K562 (cell line): ENCODE measurements around the gene TGDS. TPM values are rescaled to one million over a fixed set of nuclear protein-coding genes. Genes with fewer than 3 reads are reported as not detected.

Experiments
- ATAC-seq: fragments of 200-7000 bp; cut with Tn5 transposase; 3 replicates; pipeline ENCODE4 v1.9.1; 2020; ENCODE audit warnings: moderate library complexity
- BruUV-seq: library from RNA; stranded (reverse); fragments of 400-500 nt; replicated peaks from 2 replicates; lab custom pipeline; 2021; lab: Mats Ljungman, UMichigan
- CTCF ChIA-PET: fragments of 300-600 bp; formaldehyde crosslinking; extraction: SDS; loops from one replicate; lab custom pipeline; 2021; ENCODE audit warnings: low intra/inter-chr PET ratio; lab: Yijun Ruan, JAX
- POLR2A ChIA-PET: fragments of 300-600, 350-650 bp; sonication (Branson Sonifier 250); formaldehyde crosslinking; extraction: SDS; loops from one replicate; lab custom pipeline; 2021; ENCODE audit warnings: antibody characterized with exemption, inconsistent platforms; lab: Yijun Ruan, JAX
- DNase-seq, 4 experiments: peaks; one replicate each; pipeline versions ENCODE4 v3.0.0 to v3.0.0-alpha.2; 2011 to 2018; ENCODE audit warnings: low spot score in 3 of 4, mixed read lengths in 3 of 4; ENCODE audit errors: extremely low read depth in 1 of 4
- FAIRE-seq: peaks from 2 replicates; lab custom pipeline; 2011; peaks lifted over from hg19 to GRCh38; lab: Jason Lieb, UNC
- H2AFZ ChIP-seq: 2 replicates; pipeline ENCODE4 v1.6.0; 2011; ENCODE audit warnings: low read depth, low read length, control low read depth, inconsistent platforms
- H3K27ac ChIP-seq: fragments of 200-600 bp; 3 replicates; pipeline ENCODE4 v1.8.0; 2011; ENCODE audit warnings: low read depth, mild to moderate bottlenecking, control low read depth, inconsistent platforms, low read length, moderate library complexity, mixed read lengths; ENCODE audit errors: extremely low read depth
- H3K27me3 ChIP-seq, 2 experiments: fragments of 300-600 bp in 1 of 2; 2 replicates in 1 of 2; 3 replicates in 1 of 2; pipeline versions ENCODE4 v1.6.0 to v1.8.0; 2011; ENCODE audit warnings: inconsistent platforms in 2 of 2, low read length in 2 of 2, mild to moderate bottlenecking in 1 of 2, mixed read lengths in 1 of 2, moderate library complexity in 1 of 2; ENCODE audit not compliant: control insufficient read depth in 2 of 2, insufficient read depth in 2 of 2
- H3K36me3 ChIP-seq: fragments of 300-600 bp; 3 replicates; pipeline ENCODE4 v1.8.0; 2011; ENCODE audit warnings: mild to moderate bottlenecking, low read length, inconsistent platforms; ENCODE audit not compliant: control insufficient read depth, insufficient read depth
- H3K4me1 ChIP-seq, 2 experiments: fragments of 200-600 bp in 1 of 2; replicated peaks in 1 of 2; 2 replicates in 1 of 2; 3 replicates in 1 of 2; pipeline versions ENCODE4 v1.5.1 to v1.8.0; 2011; ENCODE audit warnings: inconsistent platforms in 2 of 2, low read length in 2 of 2, mild to moderate bottlenecking in 1 of 2, mixed read lengths in 1 of 2, moderate library complexity in 1 of 2; ENCODE audit not compliant: control insufficient read depth in 2 of 2, insufficient read depth in 2 of 2
- H3K4me2 ChIP-seq: 2 replicates; pipeline ENCODE4 v1.6.1; 2011; ENCODE audit warnings: low read length, control low read depth, inconsistent platforms, mixed read lengths; ENCODE audit not compliant: insufficient read depth
- H3K4me3 ChIP-seq: fragments of 200-600 bp; sonication (generic), shearing (Covaris generic); 2 replicates; pipeline ENCODE4 v1.5.1; 2016; ENCODE audit warnings: control low read depth, inconsistent platforms
- H3K79me2 ChIP-seq: fragments of 200-600 bp; 3 replicates; pipeline ENCODE4 v1.8.0; 2011; ENCODE audit warnings: low read length, inconsistent platforms; ENCODE audit not compliant: control insufficient read depth, insufficient read depth
- H3K9ac ChIP-seq, 2 experiments: 2 replicates each; pipeline versions ENCODE4 v1.6.0 to v1.6.1; 2011; ENCODE audit warnings: low read depth in 2 of 2, low read length in 2 of 2, control low read depth in 1 of 2, inconsistent platforms in 1 of 2, mild to moderate bottlenecking in 1 of 2, mixed read lengths in 1 of 2; ENCODE audit not compliant: insufficient read depth in 1 of 2
- H3K9me1 ChIP-seq: one replicate; pipeline ENCODE4 v1.6.0; 2011; ENCODE audit warnings: inconsistent platforms, mild to moderate bottlenecking, low read length, moderate library complexity; ENCODE audit not compliant: control insufficient read depth, insufficient read depth
- H3K9me3 ChIP-seq: replicated peaks from 2 replicates; pipeline ENCODE4 v1.5.1; 2011; ENCODE audit warnings: low read depth, low read length, inconsistent platforms; ENCODE audit not compliant: control insufficient read depth, insufficient read depth
- H4K20me1 ChIP-seq: replicated peaks from 2 replicates; pipeline ENCODE4 v1.6.1; 2011; ENCODE audit warnings: low read length, inconsistent platforms, mixed read lengths; ENCODE audit not compliant: control insufficient read depth, insufficient read depth
- EP300 ChIP-seq: IDR thresholded peaks from 2 replicates; pipeline ENCODE4 v1.6.1; 2012; ENCODE audit warnings: low read length, improper control_type of control experiment
- HNRNPLL ChIP-seq: fragments of 200-400 bp; formaldehyde crosslinking; IDR thresholded peaks from 2 replicates; pipeline ENCODE4 v1.6.1; 2017; ENCODE audit warnings: low read length, low read depth, mild to moderate bottlenecking; ENCODE audit not compliant: poor library complexity, severe bottlenecking
- MYC ChIP-seq, 2 experiments: fragments of 250-450 bp in 1 of 2; sonication (Bioruptor Pico) in 1 of 2; IDR thresholded peaks; 2 replicates each; pipeline versions ENCODE4 v1.5.1 to v1.6.1; 2012 to 2021; ENCODE audit warnings: low read depth in 2 of 2, borderline replicate concordance in 1 of 2, improper control_type of control experiment in 1 of 2, low read length in 1 of 2, mild to moderate bottlenecking in 1 of 2, moderate library complexity in 1 of 2
- NFIC ChIP-seq: fragments of 450-650 bp; IDR thresholded peaks from 2 replicates; pipeline ENCODE4 v1.6.1; 2017; ENCODE audit warnings: mild to moderate bottlenecking, inconsistent platforms
- NR2C2 ChIP-seq, 2 experiments: fragments of 200-800 bp in 1 of 2; sonication (Bioruptor generic) in 1 of 2; sonication (generic) in 1 of 2; formaldehyde crosslinking in 1 of 2; IDR thresholded peaks; 2 replicates each; pipeline versions ENCODE4 v1.6.1 to v1.8.0; 2016 to 2022; ENCODE audit warnings: mild to moderate bottlenecking in 1 of 2, missing compliant biosample characterization in 1 of 2, missing genetic modification characterization in 1 of 2, missing genetic modification reagents in 1 of 2
- POLR2H ChIP-seq: IDR thresholded peaks from 2 replicates; pipeline ENCODE4 v1.6.1; 2016; ENCODE audit warnings: missing genetic modification characterization, low read depth, mild to moderate bottlenecking, control low read depth, missing compliant biosample characterization, moderate library complexity
- POLR3G ChIP-seq: IDR thresholded peaks from 2 replicates; pipeline ENCODE4 v1.6.1; 2011; ENCODE audit not compliant: insufficient read length, insufficient replicate concordance; ENCODE audit errors: extremely low read depth
- STAT5A ChIP-seq: IDR thresholded peaks from 2 replicates; pipeline ENCODE4 v1.6.1; 2012; ENCODE audit warnings: low read length, inconsistent platforms, borderline replicate concordance
- ZSCAN29 ChIP-seq: fragments of 450-650 bp; IDR thresholded peaks from 2 replicates; pipeline ENCODE4 v1.6.1; 2017
- WGBS: fragments of 100-300 bp; shearing (Covaris generic); methylation state at CpG from one replicate; pipeline ENCODE4 v1.1.6; 2016; ENCODE audit warnings: low coverage, mixed read lengths; ENCODE audit not compliant: insufficient coverage; ENCODE audit errors: missing lambda C conversion rate; 5-methylcytosine and 5-hydroxymethylcytosine counted together
- in situ Hi-C: fragments of 300-500 bp; cut with MboI; formaldehyde crosslinking; loops from 4 replicates; pipeline ENCODE4 v1.15.0; 2018; ENCODE audit warnings: inconsistent platforms, mixed read lengths
- intact Hi-C: fragments of 100-400 bp; cut with micrococcal nuclease; formaldehyde crosslinking; loops from 2 replicates; pipeline ENCODE4 v1.14.2; 2022
- polyA plus RNA-seq, 8 experiments: library from polyadenylated mRNA; depleted of rRNA in 4 of 8; stranded (reverse) in 5 of 8; unstranded in 3 of 8; fragments of >200 nt; fragmentation: Nextera tagmentation in 2 of 8; fragmentation: Illumina TruSeq in 1 of 8; extraction: Ambion mirVana in 2 of 8; extraction: Trizol in 1 of 8; gene quantifications; 2 replicates each; pipeline versions ENCODE4 v1.2.1 to v1.2.3, GENCODE V29; 2011 to 2014; ENCODE audit warnings: inconsistent platforms in 1 of 8, missing spikeins in 1 of 8
- total RNA-seq, 7 experiments: library from RNA; depleted of rRNA in 6 of 7; stranded (reverse); fragments of >200 nt in 6 of 7; fragmentation: Illumina TruSeq in 2 of 7; extraction: Trizol in 2 of 7; gene quantifications; 2 replicates each; pipeline versions ENCODE4 v1.2.1 to v1.2.3, GENCODE V29; 2011 to 2021; ENCODE audit warnings: low replicate concordance in 1 of 7
- TF ChIP-seq, protein P1 (sequence below): fragments of 250-450 bp; sonication (Bioruptor Pico); IDR thresholded peaks from 2 replicates; pipeline ENCODE4 v1.5.0; 2020; ENCODE audit warnings: mild to moderate bottlenecking
- TF ChIP-seq, protein P2 (sequence below), 2 experiments: fragments of 450-650 bp; conservative IDR thresholded peaks; 2 replicates each; pipeline ENCODE4 v1.6.1; 2017; ENCODE audit warnings: mild to moderate bottlenecking in 2 of 2, moderate library complexity in 2 of 2
- TF ChIP-seq, protein P3 (sequence below): sonication (generic); formaldehyde crosslinking; IDR thresholded peaks from 2 replicates; pipeline ENCODE4 v1.8.1; 2022; ENCODE audit warnings: missing genetic modification reagents

The TGDS gene
- total and polyA plus RNA-seq, 9 of the 15 experiments (the other 6 are each of a cell fraction or from before 2014, with no cell fraction given) = 9.9 to 43.7 (median 21.4) TPM

DNA sequence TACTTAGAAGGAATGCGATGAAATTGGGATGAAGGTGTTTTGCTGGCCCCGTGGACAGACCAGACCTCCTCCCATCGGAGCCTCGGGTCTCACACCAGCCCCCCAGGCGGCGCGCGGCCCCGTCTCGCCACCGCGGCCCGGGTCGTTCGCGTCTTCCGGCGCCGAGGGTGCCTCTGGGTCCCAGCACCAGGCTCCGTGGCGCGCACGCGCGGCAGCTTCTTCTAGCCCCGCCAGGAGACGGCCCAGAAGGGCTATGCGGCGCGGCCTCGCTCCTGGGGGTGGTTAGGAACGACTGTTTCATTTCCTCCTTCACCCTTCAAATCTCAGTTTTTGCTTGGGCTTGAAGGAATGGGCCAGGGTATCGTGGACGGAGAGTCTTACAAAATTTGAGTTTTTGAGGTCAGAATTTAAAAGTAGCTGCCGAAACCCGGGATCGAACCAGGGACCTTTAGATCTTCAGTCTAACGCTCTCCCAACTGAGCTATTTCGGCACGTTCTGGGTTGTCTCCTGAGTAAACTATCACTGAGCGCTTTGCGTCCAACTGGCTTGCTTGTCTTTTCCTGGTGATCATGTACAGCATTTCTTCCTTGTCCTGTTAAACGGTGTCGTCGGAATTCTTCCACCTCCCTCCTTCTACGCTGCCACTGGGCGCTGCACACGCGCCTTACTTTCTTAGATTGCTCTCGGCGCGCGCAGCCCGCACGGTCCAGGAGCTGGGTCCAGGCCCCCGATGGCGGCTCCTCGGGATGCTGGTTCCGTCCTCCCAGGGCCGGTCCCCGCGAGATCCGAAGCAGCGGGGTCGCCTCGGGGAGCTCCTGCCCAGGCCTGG, 46.5 kb downstream of the TGDS start:
- peak overlapping the region; percentile 71 to 92 for H3K9ac ChIP-seq
- intact Hi-C loops (loop anchor here (1.0 kb wide), 1 partner anchor 52 kb away; the partner anchor contains the start of gene GPR180), in situ Hi-C loops (no loop called here)
- CTCF ChIA-PET = no interaction called here
- peak overlapping the region; percentile 96 for H2AFZ ChIP-seq
- H4K20me1 ChIP-seq = no peaks in the 10 kb centered on the region
- DNase-seq = peak; percentile 81 to 93 (median 86)
- ATAC-seq = peak; percentile 98
- H3K9me3 ChIP-seq = no peaks in the 10 kb centered on the region; the same call in none of the 2 replicates
- no peaks in the 10 kb centered on the region for H3K79me2 ChIP-seq
- H3K27me3 ChIP-seq = no peaks in the 10 kb centered on the region
- H3K4me2 ChIP-seq = peak overlapping the region; percentile 82
- POLR2A ChIA-PET = interaction anchor here (0.5 to 1.2 kb wide), 5 partner anchors 13 to 1246 kb away, joined by 3 to 5 read pairs (median 3); no protein-coding TSS in a partner anchor
- H3K27ac ChIP-seq = peak overlapping the region; percentile 77
- no peaks in the 10 kb centered on the region for H3K9me1 ChIP-seq
- H3K4me1 ChIP-seq = peaks cover 2 to 12% of the 10 kb centered on the region in 2 experiments; a peak in 3 of 5 replicates
- H3K36me3 ChIP-seq = no peaks in the 10 kb centered on the region
- H3K4me3 ChIP-seq = peak overlapping the region; percentile 67
- BruUV-seq = TSS peak; percentile 99
- peak; percentile 92 for FAIRE-seq
- under 1% methylated on average over 44 of the region's 66 CpGs for WGBS
- TF ChIP-seq, protein P1, sequence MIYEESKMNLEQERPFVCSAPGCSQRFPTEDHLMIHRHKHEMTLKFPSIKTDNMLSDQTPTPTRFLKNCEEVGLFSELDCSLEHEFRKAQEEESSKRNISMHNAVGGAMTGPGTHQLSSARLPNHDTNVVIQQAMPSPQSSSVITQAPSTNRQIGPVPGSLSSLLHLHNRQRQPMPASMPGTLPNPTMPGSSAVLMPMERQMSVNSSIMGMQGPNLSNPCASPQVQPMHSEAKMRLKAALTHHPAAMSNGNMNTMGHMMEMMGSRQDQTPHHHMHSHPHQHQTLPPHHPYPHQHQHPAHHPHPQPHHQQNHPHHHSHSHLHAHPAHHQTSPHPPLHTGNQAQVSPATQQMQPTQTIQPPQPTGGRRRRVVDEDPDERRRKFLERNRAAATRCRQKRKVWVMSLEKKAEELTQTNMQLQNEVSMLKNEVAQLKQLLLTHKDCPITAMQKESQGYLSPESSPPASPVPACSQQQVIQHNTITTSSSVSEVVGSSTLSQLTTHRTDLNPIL (CRISPR knock-in tag) = no peak
- TF ChIP-seq, protein P2, sequence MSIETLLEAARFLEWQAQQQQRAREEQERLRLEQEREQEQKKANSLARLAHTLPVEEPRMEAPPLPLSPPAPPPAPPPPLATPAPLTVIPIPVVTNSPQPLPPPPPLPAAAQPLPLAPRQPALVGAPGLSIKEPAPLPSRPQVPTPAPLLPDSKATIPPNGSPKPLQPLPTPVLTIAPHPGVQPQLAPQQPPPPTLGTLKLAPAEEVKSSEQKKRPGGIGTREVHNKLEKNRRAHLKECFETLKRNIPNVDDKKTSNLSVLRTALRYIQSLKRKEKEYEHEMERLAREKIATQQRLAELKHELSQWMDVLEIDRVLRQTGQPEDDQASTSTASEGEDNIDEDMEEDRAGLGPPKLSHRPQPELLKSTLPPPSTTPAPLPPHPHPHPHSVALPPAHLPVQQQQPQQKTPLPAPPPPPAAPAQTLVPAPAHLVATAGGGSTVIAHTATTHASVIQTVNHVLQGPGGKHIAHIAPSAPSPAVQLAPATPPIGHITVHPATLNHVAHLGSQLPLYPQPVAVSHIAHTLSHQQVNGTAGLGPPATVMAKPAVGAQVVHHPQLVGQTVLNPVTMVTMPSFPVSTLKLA (conservative IDR thresholded peaks at IDR 0.05) = peak in 1 of 2 experiments; percentile 55; a peak in 2 of 4 replicates
- peak; percentile 63 for TF ChIP-seq EP300
- TF ChIP-seq MYC (IDR thresholded peaks at IDR 0.05; ENCODE audit: low read depth, low read length) = no peak
- no peak for TF ChIP-seq MYC (CRISPR knock-in tag; IDR thresholded peaks at IDR 0.05; ENCODE audit: borderline replicate concordance, low read depth)
- no peak for TF ChIP-seq NR2C2 (CRISPR knock-in tag; IDR thresholded peaks at IDR 0.05)
- no peak for TF ChIP-seq NR2C2 (tag; IDR thresholded peaks at IDR 0.05)
- peak; percentile 62 for TF ChIP-seq NFIC
- TF ChIP-seq HNRNPLL = peak; percentile 36
- peak; percentile 99 for TF ChIP-seq POLR2H (tag)
- 0 out of 2 replicates have a peak, but pooled peaks have one; percentile 14 for TF ChIP-seq ZSCAN29
- TF ChIP-seq, protein P3, sequence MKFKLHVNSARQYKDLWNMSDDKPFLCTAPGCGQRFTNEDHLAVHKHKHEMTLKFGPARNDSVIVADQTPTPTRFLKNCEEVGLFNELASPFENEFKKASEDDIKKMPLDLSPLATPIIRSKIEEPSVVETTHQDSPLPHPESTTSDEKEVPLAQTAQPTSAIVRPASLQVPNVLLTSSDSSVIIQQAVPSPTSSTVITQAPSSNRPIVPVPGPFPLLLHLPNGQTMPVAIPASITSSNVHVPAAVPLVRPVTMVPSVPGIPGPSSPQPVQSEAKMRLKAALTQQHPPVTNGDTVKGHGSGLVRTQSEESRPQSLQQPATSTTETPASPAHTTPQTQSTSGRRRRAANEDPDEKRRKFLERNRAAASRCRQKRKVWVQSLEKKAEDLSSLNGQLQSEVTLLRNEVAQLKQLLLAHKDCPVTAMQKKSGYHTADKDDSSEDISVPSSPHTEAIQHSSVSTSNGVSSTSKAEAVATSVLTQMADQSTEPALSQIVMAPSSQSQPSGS = no peak
- peak; percentile 39 for TF ChIP-seq POLR3G
- peak; percentile 8; the same call in 1 of the 2 replicates for TF ChIP-seq STAT5A
